ENCODE results near the gene IQCE. TPM values are rescaled to one million over a fixed set of nuclear protein-coding genes. Genes with fewer than 3 reads are reported as not detected.

The IQCE gene
- polyA plus RNA-seq, 3 donors: 22.3 to 28.8 (median 26.4) TPM

DNA sequence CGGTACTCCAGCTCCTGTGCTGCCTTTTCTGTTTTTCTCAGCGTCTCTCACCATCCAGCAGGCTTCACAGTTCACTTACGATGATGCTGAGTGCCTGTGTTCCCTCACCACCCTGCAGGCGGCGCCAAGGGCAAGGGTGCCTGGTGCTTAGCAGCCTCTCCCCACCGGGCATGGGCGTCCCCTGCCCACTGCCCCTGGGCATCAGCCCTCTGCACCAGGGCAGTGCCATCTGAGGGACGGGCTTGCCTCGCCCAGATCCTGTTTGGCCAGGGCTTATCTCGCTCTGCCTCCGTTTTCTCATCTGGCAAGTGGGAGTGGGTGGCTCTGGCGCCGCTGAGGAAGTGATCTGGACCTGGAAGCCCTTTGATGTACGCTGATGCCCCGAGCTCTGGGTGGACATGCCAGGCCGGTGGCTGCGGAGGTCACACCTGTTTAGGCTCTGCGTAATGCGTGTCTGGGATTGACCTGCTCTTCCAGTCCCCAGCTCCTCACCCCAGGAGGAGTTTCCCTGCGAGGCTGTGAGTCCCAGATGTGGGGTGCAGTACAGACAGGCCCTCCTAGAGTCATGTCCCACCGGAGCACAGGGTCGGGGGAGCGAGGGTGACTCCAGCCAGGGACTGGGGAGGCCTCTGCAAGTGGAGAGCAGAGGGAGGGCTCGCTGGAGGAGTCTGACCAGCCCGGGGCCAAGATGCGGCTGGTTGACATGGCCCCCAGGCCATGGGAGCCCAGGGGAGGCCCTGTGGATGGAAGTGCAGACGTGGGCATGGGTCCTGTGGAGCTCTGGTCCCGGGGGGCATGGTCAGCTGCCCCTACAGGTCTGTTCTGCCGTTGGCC is 84.8 kb downstream of the IQCE start:
- no peak for DNase-seq

DNA sequence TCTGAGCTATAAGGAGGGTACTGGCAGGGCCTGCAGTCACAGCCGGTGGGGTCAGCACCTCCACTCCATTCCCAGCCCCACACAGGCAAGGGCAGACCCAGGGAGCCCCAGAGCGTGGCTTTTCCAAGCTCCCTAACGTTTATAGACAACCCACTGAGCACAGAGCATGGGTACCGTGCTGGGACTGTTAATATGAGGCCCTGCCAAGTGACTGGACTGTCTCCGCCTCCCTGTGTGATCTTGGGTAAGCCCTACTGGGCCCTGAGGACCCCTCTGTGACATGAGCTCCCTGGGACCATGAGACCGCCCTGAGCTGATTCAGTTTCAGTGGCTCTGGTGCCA is 85.4 kb downstream of the IQCE start:
- DNase-seq: no peak

GRCh38 chr7:2644562-2645273 is 85.9 kb downstream of the IQCE start:
- no peak for DNase-seq

- DNase-seq: no peak
Measured at GRCh38 chr7:2645274-2645868, 86.6 kb downstream of the IQCE start.

GRCh38 chr7:2646336-2646679 is 87.5 kb downstream of the IQCE start:
- no peak for DNase-seq

DNA sequence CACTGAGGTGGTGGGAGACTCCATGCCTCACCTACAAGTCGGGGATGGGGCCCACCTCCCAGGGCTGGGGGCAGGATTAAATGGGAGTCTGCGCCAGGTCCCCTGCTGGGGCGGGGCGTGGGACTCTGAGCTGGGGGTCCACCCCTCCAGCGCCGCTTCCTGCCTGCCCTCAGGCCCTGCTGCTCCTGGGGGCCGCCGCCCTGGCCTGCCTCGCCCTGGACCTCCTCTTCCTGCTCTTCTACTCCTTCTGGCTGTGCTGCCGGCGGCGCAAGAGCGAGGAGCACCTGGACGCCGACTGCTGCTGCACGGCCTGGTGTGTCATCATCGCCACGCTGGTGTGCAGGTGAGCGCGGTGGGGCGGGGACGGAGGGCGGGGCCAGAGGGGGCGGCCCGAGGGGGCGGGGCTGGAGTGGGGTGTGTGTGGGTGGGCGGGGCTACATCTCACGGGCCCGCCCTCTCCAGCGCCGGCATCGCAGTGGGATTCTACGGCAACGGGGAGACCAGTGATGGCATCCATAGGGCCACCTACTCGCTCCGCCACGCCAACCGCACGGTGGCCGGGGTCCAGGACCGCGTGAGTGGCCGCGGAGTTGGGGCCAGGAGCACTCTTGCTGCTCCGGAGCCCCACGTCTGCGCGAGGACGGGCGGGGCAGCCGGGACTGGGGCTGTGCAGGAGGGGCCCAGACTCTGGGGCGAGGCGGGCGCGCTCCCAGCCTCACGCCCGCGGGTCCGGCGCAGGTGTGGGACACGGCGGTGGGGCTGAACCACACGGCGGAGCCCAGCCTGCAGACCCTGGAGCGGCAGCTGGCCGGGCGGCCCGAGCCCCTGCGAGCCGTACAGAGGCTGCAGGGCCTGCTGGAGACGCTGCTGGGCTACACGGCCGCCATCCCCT is 88.1 kb downstream of the IQCE start:
- DNase-seq: no peak

GRCh38 chr7:2647594-2648172 is 88.9 kb downstream of the IQCE start:
- no peak for DNase-seq

- DNase-seq: no peak
Measured at GRCh38 chr7:2649139-2649838, 90.5 kb downstream of the IQCE start.

DNA sequence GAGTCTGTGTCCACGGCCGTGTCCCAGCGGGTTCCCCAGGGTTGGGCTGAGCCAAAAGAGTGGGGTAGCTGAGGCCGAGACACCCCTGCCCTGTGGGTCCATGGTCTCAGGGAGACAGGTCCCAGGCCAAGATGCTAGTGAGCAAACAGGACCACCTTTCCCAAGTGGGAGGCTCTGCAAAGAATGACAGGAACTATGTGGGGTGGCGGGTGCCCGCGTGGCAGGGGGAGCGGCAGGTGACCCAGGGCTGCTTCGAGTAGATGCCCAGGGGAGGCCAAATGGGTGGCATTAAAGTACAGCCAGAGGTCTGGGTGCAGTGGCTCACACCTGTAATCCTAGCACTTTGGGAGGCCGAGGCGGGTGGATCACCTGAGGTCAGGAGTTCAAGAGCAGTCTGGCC is 91.2 kb downstream of the IQCE start:
- DNase-seq: no peak

GRCh38 chr7:2650451-2650850 is 91.7 kb downstream of the IQCE start:
- DNase-seq: no peak

DNA sequence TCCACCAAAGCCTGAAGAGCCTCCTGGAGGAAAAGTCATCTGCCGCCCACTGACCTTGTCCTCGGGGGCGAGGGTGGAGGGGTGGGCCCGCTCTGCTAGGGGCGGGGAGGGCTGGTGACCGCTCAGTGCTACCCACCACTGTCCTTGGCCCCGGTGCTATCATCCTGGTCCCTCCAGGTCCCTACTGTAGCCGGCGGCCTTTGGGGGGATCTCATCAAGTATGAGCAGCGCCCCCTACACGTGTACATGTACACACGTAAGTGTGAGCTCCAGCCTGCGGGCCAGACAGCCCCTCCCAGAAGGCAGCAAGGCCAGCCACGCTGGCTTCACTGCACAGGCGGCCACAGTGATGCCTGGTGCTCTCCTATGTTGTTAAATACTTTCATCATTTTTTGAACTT is 92.6 kb downstream of the IQCE start:
- DNase-seq: no peak

DNA sequence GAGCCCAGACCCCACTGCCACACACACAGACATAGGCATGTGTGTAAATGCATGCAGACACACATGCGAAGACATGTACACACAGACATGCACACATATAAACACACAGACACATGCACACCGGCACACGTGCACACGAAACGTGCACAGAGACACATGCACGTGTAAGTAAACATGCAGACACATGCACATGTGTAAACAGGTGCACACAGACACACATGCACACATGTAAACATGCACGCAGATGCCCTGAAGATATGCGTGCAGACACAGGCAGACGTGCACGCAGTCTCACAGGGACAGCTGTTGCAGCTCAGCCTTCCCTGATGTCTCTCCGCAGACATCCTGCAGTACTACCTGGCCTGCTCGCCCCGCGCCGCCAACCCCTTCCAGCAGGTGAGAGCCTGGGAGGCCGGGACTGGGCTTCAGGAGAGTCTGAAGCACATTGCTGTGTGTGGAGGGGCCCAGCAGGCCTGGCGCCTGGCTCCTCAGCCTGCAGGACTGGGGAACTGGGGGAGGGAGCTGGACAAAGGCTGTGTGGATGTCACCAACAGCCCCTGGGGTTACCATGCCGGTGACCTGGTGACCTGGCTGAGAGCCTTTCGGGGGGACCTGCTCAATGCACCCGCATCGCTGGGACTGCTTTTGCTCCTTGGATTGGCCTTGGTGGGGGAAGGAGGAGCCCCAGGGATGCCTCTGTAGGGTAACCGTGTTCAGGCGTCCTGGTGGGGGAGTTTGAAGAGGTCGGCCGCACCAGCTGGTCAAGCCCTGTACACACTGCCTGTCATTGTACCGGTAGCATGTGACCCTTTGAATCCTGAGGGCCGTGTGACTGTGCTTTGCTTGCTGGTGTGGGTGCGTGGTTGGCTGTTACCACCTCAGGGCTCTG is 93.3 kb downstream of the IQCE start:
- no peak for DNase-seq

DNA sequence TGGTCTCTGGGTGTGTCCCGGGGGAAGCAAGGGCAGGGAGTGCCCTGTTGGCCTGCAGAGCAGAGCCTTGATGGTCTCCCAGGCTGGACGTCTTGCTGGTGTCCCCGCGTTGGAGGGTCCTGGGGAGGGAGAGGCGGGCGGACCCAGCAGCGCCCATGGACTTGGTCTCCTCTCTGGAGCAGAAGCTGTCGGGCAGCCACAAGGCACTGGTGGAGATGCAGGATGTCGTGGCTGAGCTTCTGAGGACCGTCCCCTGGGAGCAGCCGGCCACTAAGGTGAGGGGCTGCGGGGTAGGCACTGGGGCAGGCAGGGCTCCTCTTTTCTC is 93.9 kb downstream of the IQCE start:
- DNase-seq: no peak

DNA sequence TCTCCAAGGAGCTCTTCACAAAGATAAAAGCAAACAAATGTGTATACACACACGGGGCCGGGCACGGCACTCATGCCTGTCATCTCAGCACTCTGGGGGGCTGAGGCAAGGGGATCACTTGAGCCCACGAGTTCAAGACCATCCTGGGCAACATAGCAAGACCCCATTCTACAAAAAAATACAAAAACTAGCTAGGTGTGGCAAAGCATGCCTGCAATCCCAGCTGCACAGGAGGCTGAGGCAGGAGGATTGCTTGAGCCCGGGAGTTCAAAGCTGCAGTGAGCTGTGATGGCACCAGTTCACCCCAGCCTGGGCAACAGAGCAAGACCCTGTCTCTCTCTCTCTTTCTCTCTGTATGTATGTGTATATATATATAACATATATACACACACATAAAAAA is 95.3 kb downstream of the IQCE start:
- DNase-seq: no peak

GRCh38 chr7:2655870-2656614 is 97.3 kb downstream of the IQCE start:
- DNase-seq: no peak

- DNase-seq: no peak
Measured at GRCh38 chr7:2657208-2657607, 98.4 kb downstream of the IQCE start.

GRCh38 chr7:2657920-2658671 is 99.3 kb downstream of the IQCE start:
- no peak for DNase-seq

GRCh38 chr7:2658941-2659340 is 100.2 kb downstream of the IQCE start:
- no peak for DNase-seq
